Bone marrow (tissue), 2 donors: ENCODE data around the gene DNAJC8.

Source experiments
- DNase-seq, 2 donors: peaks; one replicate each; lab custom pipeline; 2025; lab: John Stamatoyannopoulos, UW

Gene DNAJC8

GRCh38 chr1:28172713-28173150 is 60.1 kb downstream of the DNAJC8 start:
- peak; percentile 17 to 28 for DNase-seq

DNA sequence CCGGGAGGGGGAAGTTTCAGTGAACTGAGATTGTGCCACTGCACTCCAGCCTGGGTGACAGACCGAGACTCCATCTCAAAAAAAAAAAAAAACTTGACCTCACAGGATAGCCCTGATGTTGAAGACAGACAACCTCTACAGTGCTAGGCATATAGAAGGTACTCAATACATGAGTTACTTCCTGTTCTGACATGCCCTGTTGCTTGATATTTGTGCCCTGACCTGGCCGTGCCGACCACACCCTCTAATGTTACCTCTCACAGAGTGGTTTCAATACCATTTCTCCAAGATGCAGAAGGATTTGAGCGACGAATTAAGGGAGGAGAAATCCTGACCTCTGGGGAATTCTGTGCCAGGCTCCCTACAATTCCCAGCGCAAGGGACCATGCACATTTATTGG is 61.6 kb downstream of the DNAJC8 start:
- DNase-seq, result no peak

DNA sequence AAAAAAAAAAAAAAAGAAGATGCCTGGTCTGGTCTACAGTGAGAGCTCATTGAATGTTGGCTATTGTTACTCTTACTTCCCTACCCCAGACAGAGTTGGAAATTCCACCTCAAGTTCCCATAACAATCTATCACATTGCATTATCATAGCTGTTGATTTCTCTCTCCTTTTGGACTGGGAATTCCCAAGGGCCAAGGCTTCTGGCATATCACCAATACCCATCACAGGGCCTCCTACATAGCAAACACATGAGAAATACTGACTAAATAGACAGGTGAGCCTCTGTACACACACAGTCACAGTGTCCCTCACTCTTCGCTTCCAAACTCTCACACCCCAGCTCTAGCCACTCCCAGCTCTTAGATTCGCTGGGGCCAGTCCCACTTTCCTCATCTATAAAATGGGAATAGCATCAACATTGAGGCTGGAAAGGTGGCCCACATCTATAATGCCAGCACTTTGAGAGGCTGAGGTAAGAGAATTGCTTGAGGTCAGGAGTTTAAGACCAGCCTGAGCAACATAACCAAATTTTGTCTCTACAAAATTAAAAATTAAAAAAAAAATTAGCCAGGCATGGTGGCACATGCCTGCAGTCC is 62.7 kb downstream of the DNAJC8 start:
- no peak for DNase-seq

DNA sequence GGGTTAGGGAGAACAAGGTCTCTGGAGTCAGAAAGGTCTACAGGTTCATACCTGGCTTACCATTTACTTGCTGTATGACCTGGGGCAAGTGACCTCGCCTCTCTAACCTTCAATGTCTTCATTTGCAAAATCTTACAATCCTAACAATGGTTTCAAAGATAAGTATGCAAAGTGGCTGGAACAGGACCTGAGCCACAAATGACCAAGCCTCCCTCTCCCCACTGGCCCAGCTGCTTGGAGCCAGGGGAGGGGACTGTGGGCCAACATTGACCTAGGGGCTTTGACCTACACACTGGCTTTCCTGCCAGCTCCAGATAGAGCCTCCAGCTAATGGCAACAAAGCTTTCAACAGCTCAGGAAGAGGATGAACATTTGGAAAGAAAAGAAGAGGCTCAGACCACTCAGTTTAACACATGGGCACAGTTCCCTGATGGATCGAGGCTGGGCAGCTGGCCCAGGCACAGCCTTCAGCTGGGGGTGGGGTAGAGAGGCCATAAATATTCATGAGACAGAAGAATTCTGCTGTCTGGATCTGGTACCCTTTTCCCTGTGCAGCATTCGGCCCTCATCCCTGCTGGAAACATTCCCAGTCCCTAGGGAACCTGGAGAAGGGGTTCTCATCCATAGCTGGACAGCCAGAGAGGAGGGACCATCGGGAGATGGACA is 69.2 kb downstream of the DNAJC8 start:
- no peak for DNase-seq

- no peak for DNase-seq
Observed at GRCh38 chr1:28162151-28162550, 70.7 kb downstream of the DNAJC8 start.

- no peak for DNase-seq
Observed at GRCh38 chr1:28161751-28162150, 71.1 kb downstream of the DNAJC8 start.

GRCh38 chr1:28160782-28161266 is 72.0 kb downstream of the DNAJC8 start:
- peak in 1 of 2 donors; percentile 15 for DNase-seq

- DNase-seq, result no peak
Observed at GRCh38 chr1:28159680-28160079, 73.1 kb downstream of the DNAJC8 start.

GRCh38 chr1:28159243-28159642 is 73.6 kb downstream of the DNAJC8 start:
- DNase-seq, result no peak

- DNase-seq, result no peak
Observed at GRCh38 chr1:28157894-28158293, 74.9 kb downstream of the DNAJC8 start.

DNA sequence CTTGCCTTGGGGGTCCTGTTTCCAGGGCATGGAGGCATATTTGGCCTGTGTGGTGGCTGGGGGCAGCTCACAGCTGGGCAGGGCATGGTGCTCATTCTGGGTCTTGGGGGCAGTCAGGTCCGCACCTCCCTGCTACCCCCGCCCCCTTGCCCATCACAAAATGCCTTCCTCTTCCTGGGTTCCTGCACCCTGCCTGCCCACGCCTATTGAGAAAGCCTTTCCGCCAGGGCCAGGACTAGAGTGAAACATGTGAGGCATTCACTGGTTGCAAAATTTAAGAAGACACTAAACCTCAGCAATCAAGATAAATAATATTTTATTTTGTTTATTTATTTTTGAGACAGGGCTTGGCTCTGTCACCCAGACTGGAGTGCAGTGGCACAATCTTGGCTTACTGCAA is 76.0 kb downstream of the DNAJC8 start:
- DNase-seq, result peak in 1 of 2 donors; percentile 25

- DNase-seq, result no peak
Observed at GRCh38 chr1:28155628-28156027, 77.2 kb downstream of the DNAJC8 start.

DNA sequence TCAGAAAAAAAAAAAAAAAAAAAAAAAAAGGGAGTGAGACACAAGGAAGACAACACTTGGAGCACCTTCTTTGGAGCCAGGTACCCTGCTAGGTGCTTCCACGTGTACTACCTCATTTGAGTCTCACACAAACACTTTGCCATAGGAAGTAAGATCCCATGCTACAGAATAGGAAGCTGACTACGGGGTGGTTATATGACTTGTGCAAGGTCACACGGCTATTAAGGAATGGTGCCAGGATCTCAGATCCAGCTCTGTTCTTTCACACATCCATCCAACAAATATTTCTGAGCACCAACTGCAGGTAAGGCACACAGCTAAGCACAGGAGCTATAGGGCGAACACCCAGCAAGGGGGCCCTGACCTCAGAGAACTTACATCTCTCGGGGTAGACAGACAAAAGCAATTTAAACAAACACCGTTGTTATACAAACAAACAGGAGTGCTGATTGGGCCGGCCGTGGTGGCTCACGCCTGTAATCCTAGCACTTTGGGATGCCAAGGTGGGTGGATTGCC is 78.7 kb downstream of the DNAJC8 start:
- DNase-seq, result no peak
